ENCODE data around the gene SYT8. TPM values are rescaled to one million over a fixed set of nuclear protein-coding genes. Genes with fewer than 3 reads are reported as not detected.

Gene SYT8
- total and polyA plus RNA-seq, 2 of the 8 experiments (the other 6 are each of a cell fraction or from before 2014, with no cell fraction given): not detected

- no peak overlapping the region for H4K91ac ChIP-seq (replicated peaks; ENCODE audit: insufficient read length, low read length)
- H3K23ac ChIP-seq (ENCODE audit: insufficient read length): no peak overlapping the region
- no peak for DNase-seq (ENCODE audit: low read depth in 1 of 2, low spot score in 2 of 2)
- H4K8ac ChIP-seq (ENCODE audit: extremely low read depth, insufficient read depth, low read length): no peak overlapping the region
- H3K4me2 ChIP-seq (ENCODE audit: insufficient read depth in 1 of 2, low read depth in 2 of 2, low read length in 2 of 2): no peak overlapping the region
- no peak overlapping the region for H3K4me3 ChIP-seq (ENCODE audit: extremely low read depth in 1 of 4, insufficient read depth in 2 of 4, low read depth in 3 of 4, low read length in 4 of 4)
- H3K9ac ChIP-seq (replicated peaks in 1 of 4; ENCODE audit: extremely low read depth in 1 of 4, low read depth in 3 of 4, low read length in 3 of 4): no peak overlapping the region
- ChIA-PET POLR2A (ENCODE audit: partially characterized antibody) (no interaction called here), CTCF (ENCODE audit: partially characterized antibody) (interaction anchor here (0.6 to 15.8 kb wide), 11 partner anchors 7 to 324 kb away, joined by 3 to 439 read pairs (median 4); no protein-coding TSS in a partner anchor)
- H3K18ac ChIP-seq (ENCODE audit: extremely low read depth, low read length): no peak overlapping the region
- no peaks in the 10 kb centered on the region for H3K79me1 ChIP-seq (ENCODE audit: low read depth, low read length)
- no peak overlapping the region for H3K14ac ChIP-seq (ENCODE audit: insufficient read length)
- no peak overlapping the region for H2AK5ac ChIP-seq (ENCODE audit: low read depth, low read length)
- H2BK12ac ChIP-seq (ENCODE audit: low read depth, low read length): no peak overlapping the region
- peaks cover 0 to 4% (median 3%) of the 10 kb centered on the region in 4 experiments; a peak in 5 of 7 replicates for H3K4me1 ChIP-seq (replicated peaks in 1 of 4; ENCODE audit: control insufficient read depth in 3 of 4, insufficient read depth in 4 of 4, low read length in 3 of 4)
- H3K27me3 ChIP-seq (replicated peaks in 1 of 4; ENCODE audit: control insufficient read depth in 3 of 4, extremely low read depth in 1 of 4, insufficient read depth in 3 of 4, low read length in 3 of 4): peaks cover 0 to 6% (median 1%) of the 10 kb centered on the region in 4 experiments; a peak in 3 of 7 replicates
- no peak for FAIRE-seq
- H3K56ac ChIP-seq (replicated peaks; ENCODE audit: insufficient read length, low read depth, low read length): no peak overlapping the region
- H4K20me1 ChIP-seq (replicated peaks in 1 of 2; ENCODE audit: control insufficient read depth in 1 of 2, insufficient read depth in 2 of 2, low read length in 2 of 2): no peaks in the 10 kb centered on the region
- H3K9me3 ChIP-seq (ENCODE audit: insufficient read depth in 2 of 2, low read depth in 1 of 2, low read length in 1 of 2): no peaks in the 10 kb centered on the region
- H2BK5ac ChIP-seq (ENCODE audit: low read depth, low read length): no peak overlapping the region
- no peak overlapping the region for H4K5ac ChIP-seq (ENCODE audit: insufficient read length, low read depth, low read length)
- 81% methylated on average over 11 of the region's 11 CpGs; no CpG with 5 or more reads in 1 of the 2 experiments for WGBS, 2 experiments (ENCODE audit: extremely low coverage in 1 of 2, insufficient coverage in 1 of 2, insufficient read length in 1 of 2, insufficient replicate concordance in 2 of 2, low coverage in 1 of 2, low lambda C conversion rate in 2 of 2, missing lambda C conversion rate in 1 of 2)
- no peaks in the 10 kb centered on the region for H3K79me2 ChIP-seq (ENCODE audit: control insufficient read depth in 1 of 2, insufficient read depth in 2 of 2, low read length in 2 of 2)
- H2BK120ac ChIP-seq (replicated peaks; ENCODE audit: low read depth, low read length): no peak overlapping the region
- no peak overlapping the region for H2BK15ac ChIP-seq (ENCODE audit: low read length)
- no peaks in the 10 kb centered on the region for H3K36me3 ChIP-seq (ENCODE audit: control insufficient read depth in 2 of 4, insufficient read depth in 4 of 4, low read length in 3 of 4)
- H2AFZ ChIP-seq (ENCODE audit: low read length): no peak overlapping the region
- H3K4ac ChIP-seq (replicated peaks; ENCODE audit: insufficient read length, low read depth, low read length): no peak overlapping the region
- no peak overlapping the region for H2BK20ac ChIP-seq (ENCODE audit: low read length)
- no peaks in the 10 kb centered on the region for H3K23me2 ChIP-seq (ENCODE audit: low read depth, low read length)
- no peak overlapping the region for H3K27ac ChIP-seq (ENCODE audit: low read depth, low read length)
- no peak for TF ChIP-seq SP2 (IDR thresholded peaks at IDR 0.05; ENCODE audit: low read length)
- no peak for TF ChIP-seq KDM4A (IDR thresholded peaks at IDR 0.05; ENCODE audit: low read depth, low read length, severe bottlenecking)
- TF ChIP-seq CHD2 (IDR thresholded peaks at IDR 0.05; ENCODE audit: low read length): no peak
- TF ChIP-seq TCF12 (IDR thresholded peaks at IDR 0.05; ENCODE audit: low read depth, low read length): no peak
- TF ChIP-seq HDAC6 (IDR thresholded peaks at IDR 0.05; ENCODE audit: low read depth, low read length): no peak
- no peak for TF ChIP-seq POLR2AphosphoS5 (IDR thresholded peaks at IDR 0.05; ENCODE audit: low read depth, low read length)
- no peak for TF ChIP-seq BRCA1 (IDR thresholded peaks at IDR 0.05; ENCODE audit: low read depth, low read length)
- TF ChIP-seq SIX5 (IDR thresholded peaks at IDR 0.05; ENCODE audit: low read depth, low read length): no peak
- TF ChIP-seq RAD21 (IDR thresholded peaks at IDR 0.05 in 1 of 2, conservative IDR thresholded peaks at IDR 0.05 in 1 of 2; ENCODE audit: low read depth in 2 of 2, low read length in 2 of 2): no peak
- TF ChIP-seq SRF (IDR thresholded peaks at IDR 0.05; ENCODE audit: low read depth, low read length): no peak
- no peak for TF ChIP-seq CTBP2 (IDR thresholded peaks at IDR 0.05; ENCODE audit: borderline replicate concordance, insufficient read depth, insufficient read length, low read length)
- TF ChIP-seq RNF2 (IDR thresholded peaks at IDR 0.05; ENCODE audit: borderline replicate concordance, low read depth, low read length, missing control alignments, poor library complexity, severe bottlenecking): no peak
- no peak for TF ChIP-seq JUN (IDR thresholded peaks at IDR 0.05; ENCODE audit: low read depth, low read length)
These were observed 5.6 kb upstream of the SYT8 start for GRCh38 chr11:1829039-1829820.
